ENCODE data around the gene PLOD2. TPM values are rescaled to one million over a fixed set of nuclear protein-coding genes. Genes with fewer than 3 reads are reported as not detected.

PLOD2 gene
- total RNA-seq, 6 experiments from 2014 or later, result 22.7 to 196 (median 57.6) TPM

DNA sequence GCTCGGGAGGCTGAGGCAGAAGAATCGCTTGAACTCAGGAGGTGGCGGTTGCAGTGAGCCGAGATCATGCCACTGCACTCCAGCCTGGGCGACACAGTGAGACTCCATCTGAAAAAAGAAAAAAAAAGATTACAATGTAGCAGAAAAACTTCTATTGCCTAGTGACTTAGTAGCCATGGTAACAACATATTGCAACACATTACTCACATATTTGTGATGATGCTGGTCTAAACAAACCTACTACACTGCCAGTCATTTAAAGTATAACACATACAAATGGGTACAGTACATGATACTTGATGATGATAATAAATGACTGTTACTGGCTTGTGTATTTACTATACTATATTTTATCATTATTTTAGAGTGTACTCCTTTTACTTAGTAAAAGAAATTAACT lies 125.6 kb downstream of the PLOD2 start:
- Histone ChIP-seq H3K4me1 (no peaks in the 10 kb centered on the region), H3K27me3 (no peaks in the 10 kb centered on the region), H3K27ac (no peak overlapping the region), H3K36me3 (no peaks in the 10 kb centered on the region), H3K4me3 (no peak overlapping the region), H3K9me3 (no peaks in the 10 kb centered on the region)
- TF ChIP-seq POLR2A (IDR thresholded peaks at IDR 0.05), result no peak
- no peak for TF ChIP-seq CTCF (IDR thresholded peaks at IDR 0.05)
- intact Hi-C loops (cut with DNase I), result no loop called here
- DNase-seq (no peak), ATAC-seq (no peak)
- WGBS (ENCODE audit: insufficient coverage, low coverage, low lambda C conversion rate, missing lambda C conversion rate), result 100% methylated on average over 2 of the region's 5 CpGs

GRCh38 chr3:146033950-146034349 lies 127.0 kb downstream of the PLOD2 start:
- H3K27ac ChIP-seq, result no peak overlapping the region
- no peak overlapping the region for H3K4me3 ChIP-seq
- DNase-seq (no peak), ATAC-seq (no peak)
- TF ChIP-seq POLR2A (IDR thresholded peaks at IDR 0.05), result no peak
- no peak for TF ChIP-seq CTCF (IDR thresholded peaks at IDR 0.05)
- H3K4me1 ChIP-seq, result no peaks in the 10 kb centered on the region
- no peaks in the 10 kb centered on the region for H3K36me3 ChIP-seq
- no peaks in the 10 kb centered on the region for H3K27me3 ChIP-seq
- intact Hi-C loops (cut with DNase I), result no loop called here
- no peaks in the 10 kb centered on the region for H3K9me3 ChIP-seq

DNA sequence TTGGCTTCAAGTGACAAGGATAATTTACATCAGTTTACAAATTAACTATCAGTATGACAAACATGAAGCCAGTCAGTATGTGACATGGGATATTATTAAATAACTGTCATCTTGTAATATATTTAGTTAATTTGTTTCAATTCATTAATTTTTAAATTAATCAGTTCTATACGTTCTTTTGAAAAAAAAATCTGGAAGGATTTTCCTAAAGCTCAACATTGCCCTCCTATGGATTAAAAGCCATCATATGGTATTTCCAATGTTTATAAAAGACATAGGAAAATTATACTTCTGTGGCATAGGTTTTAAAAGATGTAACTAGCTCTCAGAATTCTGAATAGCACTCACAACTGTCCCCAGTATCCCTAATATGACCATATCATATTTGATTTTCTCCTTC lies 134.4 kb downstream of the PLOD2 start:
- WGBS (ENCODE audit: insufficient coverage, low coverage, low lambda C conversion rate, missing lambda C conversion rate), result 37% methylated on average over 1 of the region's 1 CpG
- no peak for ATAC-seq
- no peak overlapping the region for H3K4me3 ChIP-seq
- intact Hi-C loops (cut with DNase I), result no loop called here
- H3K27me3 ChIP-seq, result no peaks in the 10 kb centered on the region
- no peaks in the 10 kb centered on the region for H3K9me3 ChIP-seq
- TF ChIP-seq POLR2A (IDR thresholded peaks at IDR 0.05) (no peak), CTCF (IDR thresholded peaks at IDR 0.05) (no peak)
- no peak overlapping the region for H3K27ac ChIP-seq
- H3K36me3 ChIP-seq, result no peaks in the 10 kb centered on the region
- no peaks in the 10 kb centered on the region for H3K4me1 ChIP-seq
- DNase-seq, result no peak

GRCh38 chr3:146024260-146024659 lies 136.7 kb downstream of the PLOD2 start:
- Histone ChIP-seq H3K36me3 (no peaks in the 10 kb centered on the region), H3K4me1 (no peaks in the 10 kb centered on the region), H3K27ac (no peak overlapping the region), H3K9me3 (no peaks in the 10 kb centered on the region), H3K27me3 (no peaks in the 10 kb centered on the region), H3K4me3 (no peak overlapping the region)
- intact Hi-C loops (cut with DNase I), result no loop called here
- no peak for ATAC-seq
- TF ChIP-seq CTCF (IDR thresholded peaks at IDR 0.05) (no peak), POLR2A (IDR thresholded peaks at IDR 0.05) (no peak)
- WGBS (ENCODE audit: insufficient coverage, low coverage, low lambda C conversion rate, missing lambda C conversion rate), result 75% methylated on average over 1 of the region's 1 CpG
- no peak for DNase-seq

DNA sequence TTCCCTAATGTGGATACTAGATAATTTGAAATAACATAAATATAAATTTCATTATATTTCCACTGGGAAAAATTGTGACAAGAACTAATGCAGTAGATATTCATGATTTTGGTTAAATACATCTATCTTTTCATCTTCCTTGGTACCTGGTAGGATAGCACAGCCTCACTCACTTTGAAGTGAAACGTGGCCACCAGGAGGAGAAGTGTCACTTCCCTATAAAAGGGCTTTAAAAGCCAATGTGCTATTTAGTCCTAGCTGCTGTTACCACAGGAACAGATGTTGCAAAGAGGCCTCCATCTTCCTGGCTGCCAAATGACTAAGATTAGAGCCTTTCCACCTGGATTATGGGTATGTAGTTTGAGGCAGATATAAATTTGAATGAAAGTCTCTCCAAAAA lies 140.0 kb downstream of the PLOD2 start:
- 42% methylated on average over 1 of the region's 1 CpG for WGBS (ENCODE audit: insufficient coverage, low coverage, low lambda C conversion rate, missing lambda C conversion rate)
- TF ChIP-seq POLR2A (IDR thresholded peaks at IDR 0.05) (no peak), CTCF (IDR thresholded peaks at IDR 0.05) (no peak)
- H3K27ac ChIP-seq, result no peak overlapping the region

More for the DNA sequence above, 140.0 kb downstream of the PLOD2 start:
- Histone ChIP-seq H3K4me1 (no peaks in the 10 kb centered on the region), H3K36me3 (no peaks in the 10 kb centered on the region), H3K27me3 (no peaks in the 10 kb centered on the region), H3K4me3 (no peak overlapping the region), H3K9me3 (no peaks in the 10 kb centered on the region)
- intact Hi-C loops (cut with DNase I), result no loop called here
- DNase-seq, result no peak
- ATAC-seq, result no peak
